NCI-H1048 (cell line): Measurements from ENCODE around the gene SND1.

Source experiments
- DNase-seq: peaks from one replicate; lab custom pipeline; 2025; lab: John Stamatoyannopoulos, UW

SND1 gene

GRCh38 chr7:128037081-128037480 is 385.1 kb downstream of the SND1 start:
- no peak for DNase-seq

GRCh38 chr7:128037880-128038619 is 386.1 kb downstream of the SND1 start:
- DNase-seq = no peak

- DNase-seq = no peak
Observed at GRCh38 chr7:128039544-128039953, 387.6 kb downstream of the SND1 start.

GRCh38 chr7:128040205-128040604 is 388.2 kb downstream of the SND1 start:
- no peak for DNase-seq

GRCh38 chr7:128041203-128041602 is 389.2 kb downstream of the SND1 start:
- DNase-seq = no peak

GRCh38 chr7:128042012-128042411 is 390.0 kb downstream of the SND1 start:
- no peak for DNase-seq

- DNase-seq = no peak
Observed at GRCh38 chr7:128044064-128044463, 392.1 kb downstream of the SND1 start.

GRCh38 chr7:128045158-128045557 is 393.2 kb downstream of the SND1 start:
- DNase-seq = no peak

GRCh38 chr7:128045766-128046165 is 393.8 kb downstream of the SND1 start:
- no peak for DNase-seq

- DNase-seq = no peak
Observed at GRCh38 chr7:128052404-128052803, 400.4 kb downstream of the SND1 start.

GRCh38 chr7:128053023-128053422 is 401.0 kb downstream of the SND1 start:
- DNase-seq = no peak

- no peak for DNase-seq
Observed at GRCh38 chr7:128053991-128054390, 402.0 kb downstream of the SND1 start.

- DNase-seq = no peak
Observed at GRCh38 chr7:128054511-128054910, 402.5 kb downstream of the SND1 start.

- DNase-seq = no peak
Observed at GRCh38 chr7:128055637-128056036, 403.6 kb downstream of the SND1 start.

GRCh38 chr7:128056901-128057300 is 404.9 kb downstream of the SND1 start:
- DNase-seq = no peak

GRCh38 chr7:128057909-128058308 is 405.9 kb downstream of the SND1 start:
- no peak for DNase-seq

- no peak for DNase-seq
Observed at GRCh38 chr7:128059143-128059988, 407.4 kb downstream of the SND1 start.

GRCh38 chr7:128060018-128060417 is 408.0 kb downstream of the SND1 start:
- DNase-seq = no peak

GRCh38 chr7:128063088-128063487 is 411.1 kb downstream of the SND1 start:
- DNase-seq = no peak

GRCh38 chr7:128065872-128066271 is 413.9 kb downstream of the SND1 start:
- no peak for DNase-seq

- no peak for DNase-seq
Observed at GRCh38 chr7:128066395-128066794, 414.4 kb downstream of the SND1 start.

GRCh38 chr7:128066858-128067257 is 414.9 kb downstream of the SND1 start:
- no peak for DNase-seq

- no peak for DNase-seq
Observed at GRCh38 chr7:128067983-128068382, 416.0 kb downstream of the SND1 start.
